GM06990 (cell line): ENCODE data around the gene S100A11.

ENCODE experiments used
- DNase-seq: peaks from one replicate; pipeline ENCODE4 v3.0.0-alpha.2; 2011; ENCODE audit not compliant: insufficient read length; ENCODE audit errors: extremely low read depth
- H3K27me3 ChIP-seq: replicated peaks from 2 replicates; pipeline ENCODE4 v1.6.0; 2011; ENCODE audit warnings: low read length; ENCODE audit not compliant: control insufficient read depth, insufficient read depth
- H3K36me3 ChIP-seq: 2 replicates; pipeline ENCODE4 v1.5.1; 2011; ENCODE audit warnings: low read length; ENCODE audit not compliant: control insufficient read depth, insufficient read depth
- H3K4me3 ChIP-seq: replicated peaks from 2 replicates; pipeline ENCODE4 v1.5.1; 2011; ENCODE audit warnings: low read depth, mild to moderate bottlenecking, control low read depth, low read length
- CTCF ChIP-seq: IDR thresholded peaks from 2 replicates; pipeline ENCODE4 v1.5.1; 2011; ENCODE audit warnings: low read length, control low read depth, mild to moderate bottlenecking, inconsistent platforms; ENCODE audit not compliant: insufficient read depth, poor library complexity, severe bottlenecking

The S100A11 gene

GRCh38 chr1:152007047-152007446 lies 29.8 kb downstream of the S100A11 start:
- TF ChIP-seq CTCF: no peak
- H3K4me3 ChIP-seq: no peak overlapping the region
- no peaks in the 10 kb centered on the region for H3K36me3 ChIP-seq
- DNase-seq: no peak
- peaks cover 3% of the 10 kb centered on the region for H3K27me3 ChIP-seq

DNA sequence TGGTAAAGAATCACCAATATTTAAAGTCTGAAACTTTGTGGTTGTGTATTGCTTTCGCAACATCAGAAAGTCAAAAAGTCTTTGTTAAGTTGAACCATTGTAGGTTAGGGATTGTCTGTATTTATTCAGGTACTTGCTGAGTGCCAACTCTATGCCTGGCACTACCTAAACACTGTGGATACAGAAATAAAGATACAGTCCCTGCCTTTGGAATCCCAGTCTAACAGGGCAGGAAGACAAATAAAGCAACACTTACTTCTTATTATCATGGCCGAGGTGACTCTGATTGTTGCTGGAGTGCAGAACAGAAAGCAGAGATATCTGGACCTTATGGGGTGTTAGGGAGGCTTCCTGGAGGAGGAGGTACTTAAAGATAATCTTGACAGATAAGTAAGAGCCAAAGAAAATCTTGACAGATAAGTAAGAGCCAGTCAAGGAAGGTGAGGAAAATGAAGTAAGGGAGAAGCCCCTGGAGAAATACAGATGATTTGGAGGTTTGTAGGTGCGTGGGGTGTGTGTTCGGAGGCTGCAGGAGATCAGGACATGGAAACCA lies 31.4 kb downstream of the S100A11 start:
- DNase-seq: no peak
- H3K36me3 ChIP-seq: no peaks in the 10 kb centered on the region
- no peak overlapping the region for H3K4me3 ChIP-seq
- peaks cover 3% of the 10 kb centered on the region; the same call in 1 of the 2 replicates for H3K27me3 ChIP-seq
- no peak for TF ChIP-seq CTCF

DNA sequence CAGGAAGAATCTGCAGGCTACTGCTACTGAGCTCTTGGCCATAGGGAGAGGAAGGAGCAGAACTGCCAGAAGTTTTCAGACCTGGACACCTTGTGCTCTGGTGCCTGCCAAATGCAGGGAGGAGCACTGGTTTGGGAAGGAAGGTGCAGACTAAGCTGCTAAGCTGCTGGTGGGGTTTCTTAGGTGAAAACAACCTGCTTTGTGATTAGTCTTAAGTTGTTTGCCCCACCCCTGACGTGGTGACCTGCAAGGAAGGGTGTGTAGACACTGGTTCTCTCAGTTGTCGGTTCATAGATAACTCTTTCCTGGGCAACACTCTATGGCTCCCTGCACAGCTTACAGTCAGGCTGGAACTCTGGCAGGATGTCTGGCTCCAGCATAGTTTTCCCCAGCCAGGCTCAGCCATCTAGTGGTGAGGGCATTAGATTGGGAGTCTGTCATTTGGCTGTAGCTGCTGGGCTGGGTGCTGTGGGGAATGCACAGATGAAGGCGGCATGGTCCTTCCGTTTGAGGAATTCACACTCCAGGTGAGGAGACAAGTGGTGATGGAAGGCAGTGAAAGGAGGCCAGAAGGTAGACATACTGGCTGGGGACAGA lies 32.9 kb downstream of the S100A11 start:
- Histone ChIP-seq H3K36me3 (no peaks in the 10 kb centered on the region), H3K4me3 (no peak overlapping the region), H3K27me3 (peaks cover 3% of the 10 kb centered on the region; the same call in 1 of the 2 replicates)
- DNase-seq: no peak
- no peak for TF ChIP-seq CTCF

DNA sequence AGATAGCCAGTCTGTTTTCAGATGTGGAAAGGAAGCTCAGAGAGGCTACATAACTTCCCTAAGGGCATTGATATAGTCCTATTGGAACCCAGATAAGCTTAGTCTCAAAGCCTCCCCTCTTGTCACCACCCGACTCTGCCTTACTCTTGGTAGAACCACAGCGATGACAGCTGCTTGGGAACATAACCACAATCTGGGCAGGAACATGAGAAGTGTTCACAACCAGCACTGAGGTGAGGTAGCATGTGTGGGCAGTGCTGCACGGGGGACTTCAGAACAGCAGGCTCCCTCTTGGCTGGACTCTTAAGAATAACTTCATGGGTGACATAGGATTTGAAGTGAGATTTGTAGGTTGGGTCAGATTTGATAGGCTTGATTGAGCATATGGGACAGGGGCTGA lies 33.8 kb downstream of the S100A11 start:
- no peak overlapping the region for H3K4me3 ChIP-seq
- peaks cover 3% of the 10 kb centered on the region for H3K27me3 ChIP-seq
- TF ChIP-seq CTCF: no peak
- no peak for DNase-seq
- H3K36me3 ChIP-seq: no peaks in the 10 kb centered on the region

DNA sequence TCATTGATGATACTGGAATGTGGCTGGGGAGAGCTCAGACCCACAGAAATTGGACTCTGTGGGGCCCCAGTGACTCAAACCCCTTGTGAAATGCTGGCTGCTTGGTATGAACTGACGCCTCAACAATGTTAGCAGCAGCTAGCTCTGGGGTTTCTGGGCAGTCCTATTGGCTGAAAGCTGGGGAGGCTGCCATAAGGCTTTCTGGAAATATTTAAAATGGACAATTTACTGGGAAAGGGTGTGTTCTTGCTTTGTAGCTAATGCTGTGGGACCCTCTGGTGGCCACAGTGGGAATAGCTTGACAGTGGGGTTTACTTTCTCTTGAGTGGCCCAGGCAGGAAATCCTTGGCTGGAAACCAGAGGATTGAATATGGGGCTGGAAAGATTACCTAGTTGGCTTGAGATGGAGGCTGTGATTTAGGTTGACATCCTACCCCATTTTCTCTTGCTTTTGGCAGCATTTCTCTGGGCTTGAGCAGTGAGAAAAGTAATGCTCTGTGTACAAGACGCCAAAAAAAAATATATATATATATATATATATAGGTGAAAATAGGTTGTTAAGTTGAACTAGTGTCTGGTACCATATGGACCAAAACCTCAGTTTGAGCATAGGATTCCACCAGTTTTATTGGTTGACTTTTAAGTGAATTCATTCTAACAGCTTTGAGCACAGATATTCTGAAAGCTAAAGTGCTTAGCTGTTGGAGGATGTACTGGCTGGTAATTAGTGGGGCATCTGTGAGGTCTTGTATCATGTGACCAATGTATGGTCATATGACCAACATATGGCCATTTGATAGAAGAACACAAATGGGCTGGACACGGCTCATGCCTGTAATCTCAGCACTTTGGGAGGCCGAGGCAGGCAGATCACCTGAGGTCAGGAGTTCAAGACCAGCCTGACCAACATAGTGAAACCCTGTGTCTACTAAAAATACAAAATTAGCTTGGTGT lies 34.9 kb downstream of the S100A11 start:
- H3K36me3 ChIP-seq: no peaks in the 10 kb centered on the region
- peak; percentile 94 for TF ChIP-seq CTCF
- no peak overlapping the region for H3K4me3 ChIP-seq
- DNase-seq: no peak
- H3K27me3 ChIP-seq: peaks cover 2% of the 10 kb centered on the region
